Skeletal muscle satellite cell (primary cell): ENCODE measurements around the gene IER5.

ENCODE experiments used
- H3K27me3 ChIP-seq: 2 replicates; pipeline ENCODE4 v1.7.0; 2013; ENCODE audit warnings: low read length; ENCODE audit not compliant: control insufficient read depth, insufficient read depth
- H3K36me3 ChIP-seq: 2 replicates; pipeline ENCODE4 v1.7.0; 2013; ENCODE audit warnings: mild to moderate bottlenecking, control low read depth, low read length; ENCODE audit not compliant: insufficient read depth
- H3K4me1 ChIP-seq: 2 replicates; pipeline ENCODE4 v1.7.0; 2013; ENCODE audit warnings: low read length; ENCODE audit not compliant: control insufficient read depth, insufficient read depth
- H3K4me2 ChIP-seq: 2 replicates; pipeline ENCODE4 v1.7.0; 2013; ENCODE audit warnings: mild to moderate bottlenecking, low read length
- H3K4me3 ChIP-seq: 2 replicates; pipeline ENCODE4 v1.7.0; 2013; ENCODE audit warnings: low read length
- H3K9ac ChIP-seq: 2 replicates; pipeline ENCODE4 v1.7.0; 2013; ENCODE audit warnings: mild to moderate bottlenecking, low read depth, low read length, moderate library complexity
- H3K9me3 ChIP-seq: replicated peaks from 2 replicates; pipeline ENCODE4 v1.7.0; 2013; ENCODE audit warnings: mild to moderate bottlenecking, control low read depth, low read length

The IER5 gene

DNA sequence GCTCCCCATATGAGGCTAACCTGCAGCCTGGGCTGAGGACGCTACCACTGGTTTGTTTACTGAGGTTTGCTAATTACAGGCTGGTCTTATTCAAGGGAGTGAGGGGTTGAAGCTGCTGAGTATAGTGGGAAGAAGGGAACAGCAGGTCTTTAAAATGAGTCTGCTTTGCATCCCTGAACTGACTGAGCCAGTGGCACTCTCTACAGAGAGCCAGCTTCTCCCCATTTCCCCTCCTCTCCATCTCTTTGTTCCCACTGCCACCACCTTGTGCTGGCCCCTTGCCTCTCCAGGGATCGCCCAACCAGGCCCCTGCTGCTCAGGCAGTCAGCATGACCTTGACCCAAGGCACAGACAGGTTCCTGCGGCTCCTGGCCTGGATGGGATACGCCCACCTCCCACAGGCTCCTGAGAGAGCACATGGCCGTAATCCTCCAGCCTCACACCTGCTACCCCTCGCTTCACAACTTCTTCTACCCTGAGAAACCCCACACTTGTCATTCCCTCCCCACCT lies 45.0 kb downstream of the IER5 start:
- Histone ChIP-seq H3K4me3 (no peak overlapping the region), H3K9ac (no peak overlapping the region), H3K4me2 (no peak overlapping the region), H3K27me3 (no peaks in the 10 kb centered on the region), H3K36me3 (no peaks in the 10 kb centered on the region), H3K9me3 (no peaks in the 10 kb centered on the region), H3K4me1 (peaks cover 32% of the 10 kb centered on the region)

DNA sequence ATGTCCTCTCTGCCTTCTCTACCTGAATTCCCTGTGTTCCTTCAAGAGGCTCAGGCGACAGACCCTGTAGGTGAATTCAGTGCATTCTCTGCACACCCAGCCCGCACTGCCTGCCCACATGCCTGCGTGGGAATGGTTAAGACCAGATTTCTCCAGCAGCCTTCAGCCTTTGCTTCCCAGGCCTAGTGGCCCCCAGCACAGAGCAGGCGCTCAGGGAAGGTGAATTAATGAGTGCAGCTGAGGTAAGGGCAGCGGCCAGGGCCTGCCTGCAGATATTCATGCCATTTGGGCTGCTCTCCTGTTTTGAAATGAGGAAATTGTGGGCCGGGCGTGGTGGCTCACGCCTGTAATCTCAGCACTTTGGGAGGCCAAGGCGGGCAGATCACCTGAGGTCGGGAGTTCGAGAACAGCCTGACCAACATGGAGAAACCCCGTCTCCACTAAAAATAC lies 45.5 kb downstream of the IER5 start:
- H3K4me2 ChIP-seq: no peak overlapping the region
- no peaks in the 10 kb centered on the region for H3K9me3 ChIP-seq
- H3K36me3 ChIP-seq: no peaks in the 10 kb centered on the region
- H3K4me1 ChIP-seq: peaks cover 29% of the 10 kb centered on the region
- H3K4me3 ChIP-seq: no peak overlapping the region
- H3K27me3 ChIP-seq: no peaks in the 10 kb centered on the region
- H3K9ac ChIP-seq: no peak overlapping the region

DNA sequence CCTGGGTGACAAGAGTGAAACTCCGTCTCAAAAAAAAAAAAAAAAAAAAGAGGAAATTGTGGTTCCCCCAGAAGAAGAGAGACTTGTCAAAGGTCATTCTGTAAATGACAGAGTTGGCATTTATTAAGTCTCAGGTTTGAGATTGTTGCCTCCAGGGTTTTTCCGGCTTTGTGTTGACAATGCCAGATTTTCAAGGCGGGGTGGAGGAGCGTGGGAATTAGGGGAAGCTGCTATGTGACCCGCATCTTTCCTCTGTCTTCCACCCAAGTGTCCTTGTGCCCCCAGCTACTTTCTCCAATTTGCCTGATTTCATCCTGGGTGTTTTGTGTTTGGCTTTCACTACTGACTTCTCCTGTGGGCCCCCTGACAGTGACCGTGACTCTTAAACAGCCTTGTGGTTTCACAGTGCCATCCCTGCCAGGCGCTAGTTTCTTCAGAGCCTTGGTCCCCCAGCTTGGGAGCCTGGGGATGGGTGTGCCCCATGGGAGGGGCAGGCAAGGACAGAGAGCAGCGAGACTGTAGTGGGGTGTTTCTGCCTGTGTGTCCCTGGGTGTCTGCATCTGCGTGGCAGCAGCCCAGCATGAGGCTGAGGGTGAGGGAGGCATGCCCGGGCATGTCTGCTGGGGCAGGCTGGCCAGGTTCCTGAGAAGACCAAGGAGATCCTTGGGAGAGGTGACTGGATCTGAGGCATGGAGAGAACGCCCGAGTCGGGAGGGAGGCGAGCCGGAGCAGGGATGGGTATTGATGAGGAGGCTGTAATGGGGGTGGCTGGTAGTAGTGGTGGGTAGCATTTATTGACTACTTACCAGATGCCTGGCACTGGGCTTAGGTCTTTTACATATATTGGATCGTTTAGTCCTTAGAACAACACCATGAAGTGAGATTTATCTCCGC lies 46.3 kb downstream of the IER5 start:
- Histone ChIP-seq H3K36me3 (no peaks in the 10 kb centered on the region), H3K4me2 (peak overlapping the region; percentile 69), H3K9me3 (no peaks in the 10 kb centered on the region), H3K4me3 (no peak overlapping the region), H3K4me1 (peaks cover 34% of the 10 kb centered on the region), H3K9ac (peak overlapping the region; percentile 77), H3K27me3 (no peaks in the 10 kb centered on the region)

DNA sequence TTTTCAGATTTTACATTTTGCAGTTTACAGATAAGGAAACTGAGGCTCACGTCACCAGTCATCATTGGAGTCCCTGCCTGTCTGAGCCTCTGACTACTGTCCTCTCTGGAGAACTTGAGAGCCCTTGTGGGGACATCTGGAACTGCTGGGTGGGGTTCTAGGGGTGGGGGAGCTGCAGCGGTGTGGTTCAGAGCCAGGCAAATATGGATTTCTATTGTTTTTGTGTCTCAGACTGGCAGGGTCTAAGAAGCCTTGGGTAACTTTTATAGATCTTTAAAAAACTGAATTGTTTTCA lies 46.9 kb downstream of the IER5 start:
- H3K9ac ChIP-seq: peak overlapping the region; percentile 77
- no peaks in the 10 kb centered on the region for H3K9me3 ChIP-seq
- H3K4me3 ChIP-seq: peak overlapping the region; percentile 9
- peaks cover 40% of the 10 kb centered on the region for H3K4me1 ChIP-seq
- peak overlapping the region; percentile 69 for H3K4me2 ChIP-seq
- H3K27me3 ChIP-seq: no peaks in the 10 kb centered on the region
- no peaks in the 10 kb centered on the region for H3K36me3 ChIP-seq

DNA sequence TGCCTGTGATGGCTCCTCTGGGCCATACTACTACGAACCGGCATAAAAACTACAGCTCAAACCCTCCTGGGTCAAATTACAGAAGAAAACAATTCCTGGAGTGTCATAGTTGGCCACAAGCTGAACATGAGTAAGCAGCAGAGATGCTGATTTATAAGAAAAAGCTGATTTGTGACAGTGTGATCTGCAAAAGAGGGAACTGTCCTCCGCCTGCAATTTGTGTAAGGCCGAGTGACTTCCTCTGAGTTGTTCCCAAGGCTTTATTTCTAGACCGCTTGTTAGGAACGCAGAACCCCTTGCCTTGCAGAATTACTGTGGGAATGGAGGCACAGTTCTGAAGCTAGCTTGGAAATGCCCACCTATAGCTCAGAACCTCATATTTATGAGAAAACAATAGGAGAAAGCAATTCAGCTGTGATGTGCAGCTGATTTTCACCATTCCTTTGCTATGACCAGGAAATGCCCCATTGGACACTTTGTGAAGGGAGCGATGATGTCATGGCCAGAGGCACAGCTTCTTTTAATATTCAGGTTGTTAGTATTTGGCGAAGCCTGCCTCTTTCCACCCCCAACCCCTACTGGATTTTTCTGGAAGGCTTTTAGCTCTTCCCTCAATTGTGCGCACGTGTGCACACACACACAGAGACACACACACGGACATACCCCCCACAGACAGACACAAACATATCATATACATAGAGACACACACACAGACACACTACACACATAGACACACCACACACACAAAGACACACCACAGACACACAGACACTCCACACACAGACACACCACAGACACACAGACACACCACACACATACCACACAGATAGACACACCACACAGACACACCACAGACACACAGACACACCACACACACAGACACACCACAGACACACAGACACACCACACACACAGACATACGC lies 47.6 kb downstream of the IER5 start:
- Histone ChIP-seq H3K27me3 (no peaks in the 10 kb centered on the region), H3K4me2 (peak overlapping the region; percentile 69), H3K9ac (peak overlapping the region; percentile 77), H3K4me3 (peak overlapping the region; percentile 9), H3K4me1 (peaks cover 47% of the 10 kb centered on the region), H3K9me3 (no peaks in the 10 kb centered on the region), H3K36me3 (no peaks in the 10 kb centered on the region)

DNA sequence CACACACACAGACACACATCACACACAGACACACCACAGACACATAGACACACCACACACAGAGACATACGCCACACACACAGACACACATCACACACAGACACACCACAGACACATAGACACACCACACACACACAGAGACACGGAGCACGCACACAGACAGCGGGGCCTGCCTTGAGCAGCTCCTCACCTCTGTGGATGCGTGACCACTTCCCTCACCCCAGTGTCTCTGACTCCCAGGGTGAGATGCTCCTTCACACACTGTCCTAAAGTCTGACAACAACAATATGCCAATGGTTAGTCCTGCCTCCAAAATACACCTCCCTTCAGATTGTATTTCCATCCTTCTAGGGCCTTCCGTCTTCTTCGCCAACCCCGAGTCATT lies 48.2 kb downstream of the IER5 start:
- peak overlapping the region; percentile 37 for H3K4me2 ChIP-seq
- no peaks in the 10 kb centered on the region for H3K36me3 ChIP-seq
- H3K4me3 ChIP-seq: no peak overlapping the region
- H3K4me1 ChIP-seq: peaks cover 54% of the 10 kb centered on the region
- peak overlapping the region; percentile 50 for H3K9ac ChIP-seq
- no peaks in the 10 kb centered on the region for H3K9me3 ChIP-seq
- no peaks in the 10 kb centered on the region for H3K27me3 ChIP-seq

DNA sequence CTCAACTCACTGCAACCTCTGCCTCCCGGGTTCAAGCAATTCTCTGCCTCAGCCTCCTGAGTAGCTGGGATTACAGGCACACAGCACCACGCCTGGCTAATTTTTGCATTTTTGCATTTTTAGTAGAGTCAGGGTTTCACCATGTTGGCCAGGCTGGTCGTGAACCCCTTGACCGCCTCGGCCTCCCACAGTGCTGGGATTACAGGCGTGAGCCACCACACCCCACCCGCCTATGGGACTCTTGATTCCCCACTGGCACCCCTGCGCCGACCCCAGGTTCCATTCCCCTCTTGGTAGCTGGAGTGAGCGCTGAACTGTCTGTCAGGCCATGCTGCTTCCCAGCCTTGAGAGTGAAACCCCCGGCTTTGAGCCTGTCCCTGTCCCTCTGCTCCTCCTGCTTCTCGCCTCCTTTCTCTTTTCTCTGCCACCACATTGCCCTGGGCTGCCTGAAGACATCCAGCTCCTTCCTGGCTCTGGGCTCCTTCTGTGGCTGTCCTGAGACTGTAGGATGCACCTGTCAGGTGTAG lies 48.8 kb downstream of the IER5 start:
- Histone ChIP-seq H3K27me3 (no peaks in the 10 kb centered on the region), H3K4me1 (peaks cover 59% of the 10 kb centered on the region), H3K36me3 (no peaks in the 10 kb centered on the region), H3K4me2 (no peak overlapping the region), H3K9me3 (no peaks in the 10 kb centered on the region), H3K4me3 (no peak overlapping the region), H3K9ac (no peak overlapping the region)

DNA sequence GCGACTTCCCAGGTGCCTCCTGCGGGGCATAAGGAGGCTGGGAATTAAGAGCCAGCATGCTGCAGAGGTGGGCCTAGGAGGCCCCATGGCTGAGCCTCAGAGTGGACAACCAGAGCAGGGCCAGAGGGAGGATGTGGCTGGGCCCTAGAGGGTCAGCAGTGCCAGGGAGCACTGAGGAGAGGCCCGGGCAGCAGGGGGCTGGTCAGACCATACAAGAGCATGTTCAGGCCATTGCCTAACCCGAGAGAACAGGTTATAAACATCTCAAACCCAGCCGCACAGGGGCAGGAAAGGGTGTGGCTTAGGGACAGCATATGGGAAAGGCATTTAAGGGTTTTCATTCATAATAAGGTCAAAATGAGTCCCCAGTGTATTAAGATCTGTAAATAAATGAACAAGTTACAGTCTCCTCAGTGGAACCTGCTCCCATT lies 51.1 kb downstream of the IER5 start:
- Histone ChIP-seq H3K9ac (no peak overlapping the region), H3K4me1 (peaks cover 58% of the 10 kb centered on the region), H3K36me3 (no peaks in the 10 kb centered on the region), H3K4me3 (no peak overlapping the region), H3K9me3 (no peaks in the 10 kb centered on the region), H3K27me3 (no peaks in the 10 kb centered on the region), H3K4me2 (peak overlapping the region; percentile 46)

DNA sequence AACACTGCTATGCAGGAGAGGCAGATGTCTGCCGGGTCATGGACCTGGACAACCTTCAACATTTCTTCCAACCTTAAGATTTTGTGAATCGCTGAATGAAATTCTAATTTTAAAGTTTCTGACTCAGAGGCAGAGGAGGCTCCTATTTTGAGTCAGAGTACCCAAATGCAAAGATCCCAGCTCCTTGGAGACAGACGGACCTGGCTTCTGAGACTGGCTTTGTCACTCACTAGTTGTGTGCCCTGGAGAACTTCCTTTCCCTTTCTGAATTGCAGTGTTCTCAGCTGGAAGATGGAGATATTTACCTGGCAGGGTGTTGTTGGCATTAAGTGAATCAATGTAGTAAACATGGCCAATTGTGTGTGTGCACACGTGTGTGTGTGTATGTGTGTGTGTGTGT lies 51.9 kb downstream of the IER5 start:
- no peak overlapping the region for H3K4me3 ChIP-seq
- peaks cover 50% of the 10 kb centered on the region for H3K4me1 ChIP-seq

DNA sequence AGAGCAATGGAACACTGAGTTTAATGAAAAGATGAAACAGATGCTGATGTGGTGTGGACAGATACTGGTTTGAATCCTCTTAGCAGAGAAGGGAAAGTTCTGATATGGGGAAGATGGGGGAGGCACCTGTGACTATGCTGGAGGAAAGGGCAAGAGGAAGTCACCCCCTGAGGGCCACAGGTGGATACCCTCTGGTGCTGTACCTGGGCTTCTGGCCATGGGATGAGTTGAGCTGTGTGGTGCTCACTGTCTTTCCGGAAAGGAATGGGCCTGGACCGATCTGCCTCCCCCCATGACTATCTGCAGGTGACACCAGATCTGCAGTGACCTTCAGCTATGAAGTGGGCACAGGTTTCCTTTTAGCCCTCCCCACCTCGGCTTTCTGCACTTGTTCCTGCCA lies 52.4 kb downstream of the IER5 start:
- Histone ChIP-seq H3K4me2 (peak overlapping the region; percentile 46), H3K36me3 (no peaks in the 10 kb centered on the region), H3K9me3 (no peaks in the 10 kb centered on the region), H3K4me3 (no peak overlapping the region), H3K9ac (no peak overlapping the region), H3K27me3 (no peaks in the 10 kb centered on the region), H3K4me1 (peaks cover 45% of the 10 kb centered on the region)

More for the DNA sequence above, 51.9 kb downstream of the IER5 start:
- H3K27me3 ChIP-seq: no peaks in the 10 kb centered on the region
- no peaks in the 10 kb centered on the region for H3K36me3 ChIP-seq
- H3K9ac ChIP-seq: peak overlapping the region; percentile 3
- H3K9me3 ChIP-seq: no peaks in the 10 kb centered on the region
- H3K4me2 ChIP-seq: peak overlapping the region; percentile 46

DNA sequence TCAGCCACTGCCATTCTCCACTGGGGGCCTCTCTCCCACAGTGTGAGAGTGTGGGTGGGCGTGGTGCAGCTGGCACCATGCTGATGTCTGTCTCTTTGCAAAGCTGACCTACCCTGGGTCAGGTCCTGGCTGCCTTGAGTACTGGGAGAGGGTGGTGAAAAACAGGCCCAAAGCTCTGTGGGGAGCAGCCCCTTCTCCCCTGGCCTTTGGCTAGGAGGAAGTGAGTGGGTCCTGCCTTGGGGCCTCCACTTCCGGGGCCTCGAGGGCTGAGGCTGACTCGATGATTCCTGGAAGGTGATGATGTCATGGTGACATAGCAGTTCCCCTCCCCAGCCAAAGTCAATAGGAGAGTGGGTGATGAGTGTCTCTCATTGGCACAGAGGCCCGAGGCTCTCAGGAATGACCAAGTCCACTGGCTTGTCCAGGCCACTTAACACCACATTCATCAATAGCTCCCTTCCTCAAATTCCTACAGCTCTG lies 53.0 kb downstream of the IER5 start:
- Histone ChIP-seq H3K27me3 (no peaks in the 10 kb centered on the region), H3K4me2 (peak overlapping the region; percentile 74), H3K9ac (peak overlapping the region; percentile 68), H3K4me1 (peaks cover 39% of the 10 kb centered on the region), H3K36me3 (no peaks in the 10 kb centered on the region), H3K9me3 (no peaks in the 10 kb centered on the region), H3K4me3 (peak overlapping the region; percentile 47)
